Neural cell (in vitro differentiated cells): ENCODE measurements around the gene SLC25A17. TPM values are rescaled to one million over a fixed set of nuclear protein-coding genes. Genes with fewer than 3 reads are reported as not detected.
"Not testable (repeated sequence)": the region's sequence is repeated elsewhere in the genome, so short reads cannot be mapped to it uniquely, and the experiment has no call there.

ENCODE experiments used
- H2AFZ ChIP-seq: fragments of 200-600, 300-800 bp; sonication (generic), shearing (Covaris generic); 2 replicates; pipeline ENCODE4 v1.6.0; 2014; ENCODE audit warnings: low read depth, mild to moderate bottlenecking, antibody characterized with exemption, low read length, moderate library complexity
- H3F3A ChIP-seq: fragments of 200-600 bp; shearing (Covaris generic); 2 replicates; pipeline ENCODE4 v1.6.1; 2016; ENCODE audit warnings: mild to moderate bottlenecking, moderate library complexity, mixed read lengths, antibody characterized with exemption, low read length; ENCODE audit not compliant: insufficient read depth, poor library complexity, severe bottlenecking
- H3K27ac ChIP-seq: fragments of 200-600, 300-800 bp; sonication (generic), shearing (Covaris generic); 2 replicates; pipeline ENCODE4 v1.5.1; 2014; ENCODE audit warnings: mild to moderate bottlenecking, low read length, moderate library complexity
- H3K27me3 ChIP-seq: fragments of 300-800, 200-600 bp; sonication (generic), shearing (Covaris generic); 2 replicates; pipeline ENCODE4 v1.6.0; 2014; ENCODE audit warnings: mild to moderate bottlenecking, low read depth, low read length, moderate library complexity; ENCODE audit not compliant: insufficient read depth
- H3K36me3 ChIP-seq: fragments of 300-800, 200-600 bp; sonication (generic), shearing (Covaris generic); 2 replicates; pipeline ENCODE4 v1.5.1; 2014; ENCODE audit warnings: mild to moderate bottlenecking, antibody characterized with exemption, low read length, moderate library complexity; ENCODE audit not compliant: insufficient read depth
- H3K4me2 ChIP-seq: fragments of 300-800, 200-600 bp; sonication (generic), shearing (Covaris generic); 2 replicates; pipeline ENCODE4 v1.6.0; 2014; ENCODE audit warnings: mild to moderate bottlenecking, low read length
- H3K4me3 ChIP-seq: fragments of 300-800, 200-600 bp; sonication (generic), shearing (Covaris generic); 2 replicates; pipeline ENCODE4 v1.5.1; 2014; ENCODE audit warnings: mild to moderate bottlenecking, low read length, moderate library complexity
- H3K79me2 ChIP-seq: fragments of 200-600 bp; shearing (Covaris generic); replicated peaks from 2 replicates; pipeline ENCODE4 v1.6.0; 2014; ENCODE audit warnings: mild to moderate bottlenecking, low read length, moderate library complexity; ENCODE audit not compliant: insufficient read depth
- H3K9ac ChIP-seq: fragments of 300-800, 200-600 bp; sonication (generic), shearing (Covaris generic); 2 replicates; pipeline ENCODE4 v1.6.1; 2016; ENCODE audit warnings: mild to moderate bottlenecking, low read length, mixed read lengths
- H3K9me2 ChIP-seq: fragments of 200-600 bp; shearing (Covaris generic); 2 replicates; pipeline ENCODE4 v1.6.1; 2016; ENCODE audit warnings: mild to moderate bottlenecking, low read length, mixed read lengths; ENCODE audit not compliant: insufficient read depth
- H3K9me3 ChIP-seq: fragments of 200-600, 300-800 bp; sonication (generic), shearing (Covaris generic); 2 replicates; pipeline ENCODE4 v1.6.1; 2016; ENCODE audit warnings: mild to moderate bottlenecking, mixed run types, low read length, moderate library complexity, mixed read lengths
- H4K20me1 ChIP-seq: fragments of 200-600 bp; shearing (Covaris generic); 2 replicates; pipeline ENCODE4 v1.6.1; 2016; ENCODE audit warnings: mild to moderate bottlenecking, mixed run types; ENCODE audit not compliant: insufficient read depth
- EP300 ChIP-seq: fragments of 450-650 bp; conservative IDR thresholded peaks from 2 replicates; pipeline ENCODE4 v1.6.1; 2014; ENCODE audit warnings: antibody characterized with exemption, mild to moderate bottlenecking, moderate library complexity; ENCODE audit not compliant: poor library complexity, severe bottlenecking
- EZH2 ChIP-seq: fragments of 200-600, 300-800 bp; shearing (Covaris generic), sonication (generic); IDR thresholded peaks from 2 replicates; pipeline ENCODE4 v1.6.1; 2014; ENCODE audit warnings: antibody characterized with exemption, low read length, borderline replicate concordance, mild to moderate bottlenecking; ENCODE audit not compliant: insufficient read depth, poor library complexity, severe bottlenecking
- MXI1 ChIP-seq: fragments of 450-650 bp; conservative IDR thresholded peaks from 2 replicates; pipeline ENCODE4 v1.6.1; 2014; ENCODE audit warnings: antibody characterized with exemption, mild to moderate bottlenecking; ENCODE audit not compliant: poor library complexity, severe bottlenecking
- POLR2AphosphoS5 ChIP-seq: IDR thresholded peaks from 2 replicates; pipeline ENCODE4 v1.6.1; 2012
- RAD21 ChIP-seq: fragments of 450-650 bp; conservative IDR thresholded peaks from 2 replicates; pipeline ENCODE4 v1.6.1; 2014; ENCODE audit warnings: antibody characterized with exemption, mild to moderate bottlenecking, moderate library complexity
- SMC3 ChIP-seq: fragments of 450-650 bp; conservative IDR thresholded peaks from 2 replicates; pipeline ENCODE4 v1.6.1; 2014; ENCODE audit warnings: antibody characterized with exemption, mild to moderate bottlenecking, moderate library complexity; ENCODE audit not compliant: poor library complexity
- TAF1 ChIP-seq: IDR thresholded peaks from 2 replicates; pipeline ENCODE4 v1.6.1; 2012; ENCODE audit warnings: low read depth
- polyA plus RNA-seq: library from polyadenylated mRNA; depleted of rRNA; stranded (reverse); fragments of >200 nt; gene quantifications from 2 replicates; pipeline ENCODE4 v1.2.3, GENCODE V29; 2014
- TF ChIP-seq, protein P1 (sequence below): IDR thresholded peaks from 2 replicates; pipeline ENCODE4 v1.6.1; 2012; ENCODE audit warnings: borderline replicate concordance
- TF ChIP-seq, protein P2 (sequence below): fragments of 450-650 bp; IDR thresholded peaks from 2 replicates; pipeline ENCODE4 v1.5.1; 2014; ENCODE audit warnings: antibody characterized with exemption, mild to moderate bottlenecking, moderate library complexity; ENCODE audit not compliant: poor library complexity, severe bottlenecking

The SLC25A17 gene
- polyA plus RNA-seq, 1 donor from 2014 or later: 49.3 TPM

DNA sequence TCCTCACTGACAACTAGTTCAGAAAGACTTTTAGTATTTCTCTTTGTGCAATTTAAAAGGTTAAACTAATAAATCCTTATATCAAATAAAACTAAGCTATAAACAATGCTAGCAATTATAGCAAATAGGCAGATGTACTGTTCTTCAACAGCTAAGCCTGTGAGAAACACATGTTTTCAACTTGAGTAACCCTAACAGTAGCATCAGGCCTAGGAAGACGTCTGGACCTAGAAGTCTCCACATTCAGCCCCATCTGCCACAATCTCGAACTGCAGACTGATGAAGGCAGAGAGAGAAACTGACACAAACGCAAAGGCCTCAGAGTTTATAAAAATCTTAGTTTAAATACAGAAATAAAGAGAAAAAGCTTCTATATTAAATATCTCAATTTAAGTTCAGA lies 34.8 kb upstream of the SLC25A17 start:
- no peak for TF ChIP-seq MXI1
- peaks cover 4% of the 10 kb centered on the region for H3F3A ChIP-seq
- H3K27me3 ChIP-seq: no peaks in the 10 kb centered on the region
- H3K4me2 ChIP-seq: peak overlapping the region; percentile 56
- H3K9me3 ChIP-seq: no peaks in the 10 kb centered on the region
- peaks cover 84% of the 10 kb centered on the region for H3K79me2 ChIP-seq
- no peaks in the 10 kb centered on the region for H3K36me3 ChIP-seq
- peaks cover 3% of the 10 kb centered on the region for H4K20me1 ChIP-seq
- no peak overlapping the region for H3K27ac ChIP-seq
- H2AFZ ChIP-seq: no peak overlapping the region
- H3K4me3 ChIP-seq: peak overlapping the region; percentile 85
- H3K9ac ChIP-seq: no peak overlapping the region
- no peaks in the 10 kb centered on the region for H3K9me2 ChIP-seq

DNA sequence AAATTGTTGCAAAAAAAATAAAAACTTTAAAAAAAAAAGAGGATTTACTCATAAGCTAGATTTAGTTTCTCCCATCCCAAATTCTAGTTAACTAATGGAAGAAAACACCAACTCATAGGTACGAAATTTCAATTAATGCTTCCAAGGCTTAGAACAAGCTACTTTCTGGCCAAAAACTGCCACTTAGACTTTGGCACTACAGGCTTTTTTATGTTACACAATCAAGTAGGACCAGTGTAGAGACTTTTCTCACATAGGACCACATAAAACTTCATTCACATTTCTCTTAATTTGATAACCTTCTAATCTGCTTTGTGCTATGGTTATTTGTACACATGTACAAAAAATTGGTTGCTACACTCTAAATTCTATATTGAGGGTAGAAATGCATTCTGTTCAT lies 34.2 kb upstream of the SLC25A17 start:
- Histone ChIP-seq H3K27me3 (no peaks in the 10 kb centered on the region), H3K27ac (no peak overlapping the region), H3K4me3 (peak overlapping the region; percentile 85), H3K9me2 (no peaks in the 10 kb centered on the region), H3K36me3 (no peaks in the 10 kb centered on the region), H3K9ac (no peak overlapping the region), H4K20me1 (peaks cover 3% of the 10 kb centered on the region), H2AFZ (no peak overlapping the region), H3K79me2 (peaks cover 80% of the 10 kb centered on the region), H3K9me3 (no peaks in the 10 kb centered on the region), H3F3A (peaks cover 4% of the 10 kb centered on the region), H3K4me2 (peak overlapping the region; percentile 56)
- TF ChIP-seq TAF1 (no peak), MXI1 (no peak), POLR2AphosphoS5 (no peak), SMC3 (no peak), RAD21 (no peak), EP300 (no peak), EZH2 (no peak)
- TF ChIP-seq, protein P1, sequence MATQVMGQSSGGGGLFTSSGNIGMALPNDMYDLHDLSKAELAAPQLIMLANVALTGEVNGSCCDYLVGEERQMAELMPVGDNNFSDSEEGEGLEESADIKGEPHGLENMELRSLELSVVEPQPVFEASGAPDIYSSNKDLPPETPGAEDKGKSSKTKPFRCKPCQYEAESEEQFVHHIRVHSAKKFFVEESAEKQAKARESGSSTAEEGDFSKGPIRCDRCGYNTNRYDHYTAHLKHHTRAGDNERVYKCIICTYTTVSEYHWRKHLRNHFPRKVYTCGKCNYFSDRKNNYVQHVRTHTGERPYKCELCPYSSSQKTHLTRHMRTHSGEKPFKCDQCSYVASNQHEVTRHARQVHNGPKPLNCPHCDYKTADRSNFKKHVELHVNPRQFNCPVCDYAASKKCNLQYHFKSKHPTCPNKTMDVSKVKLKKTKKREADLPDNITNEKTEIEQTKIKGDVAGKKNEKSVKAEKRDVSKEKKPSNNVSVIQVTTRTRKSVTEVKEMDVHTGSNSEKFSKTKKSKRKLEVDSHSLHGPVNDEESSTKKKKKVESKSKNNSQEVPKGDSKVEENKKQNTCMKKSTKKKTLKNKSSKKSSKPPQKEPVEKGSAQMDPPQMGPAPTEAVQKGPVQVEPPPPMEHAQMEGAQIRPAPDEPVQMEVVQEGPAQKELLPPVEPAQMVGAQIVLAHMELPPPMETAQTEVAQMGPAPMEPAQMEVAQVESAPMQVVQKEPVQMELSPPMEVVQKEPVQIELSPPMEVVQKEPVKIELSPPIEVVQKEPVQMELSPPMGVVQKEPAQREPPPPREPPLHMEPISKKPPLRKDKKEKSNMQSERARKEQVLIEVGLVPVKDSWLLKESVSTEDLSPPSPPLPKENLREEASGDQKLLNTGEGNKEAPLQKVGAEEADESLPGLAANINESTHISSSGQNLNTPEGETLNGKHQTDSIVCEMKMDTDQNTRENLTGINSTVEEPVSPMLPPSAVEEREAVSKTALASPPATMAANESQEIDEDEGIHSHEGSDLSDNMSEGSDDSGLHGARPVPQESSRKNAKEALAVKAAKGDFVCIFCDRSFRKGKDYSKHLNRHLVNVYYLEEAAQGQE: no peak
- TF ChIP-seq, protein P2, sequence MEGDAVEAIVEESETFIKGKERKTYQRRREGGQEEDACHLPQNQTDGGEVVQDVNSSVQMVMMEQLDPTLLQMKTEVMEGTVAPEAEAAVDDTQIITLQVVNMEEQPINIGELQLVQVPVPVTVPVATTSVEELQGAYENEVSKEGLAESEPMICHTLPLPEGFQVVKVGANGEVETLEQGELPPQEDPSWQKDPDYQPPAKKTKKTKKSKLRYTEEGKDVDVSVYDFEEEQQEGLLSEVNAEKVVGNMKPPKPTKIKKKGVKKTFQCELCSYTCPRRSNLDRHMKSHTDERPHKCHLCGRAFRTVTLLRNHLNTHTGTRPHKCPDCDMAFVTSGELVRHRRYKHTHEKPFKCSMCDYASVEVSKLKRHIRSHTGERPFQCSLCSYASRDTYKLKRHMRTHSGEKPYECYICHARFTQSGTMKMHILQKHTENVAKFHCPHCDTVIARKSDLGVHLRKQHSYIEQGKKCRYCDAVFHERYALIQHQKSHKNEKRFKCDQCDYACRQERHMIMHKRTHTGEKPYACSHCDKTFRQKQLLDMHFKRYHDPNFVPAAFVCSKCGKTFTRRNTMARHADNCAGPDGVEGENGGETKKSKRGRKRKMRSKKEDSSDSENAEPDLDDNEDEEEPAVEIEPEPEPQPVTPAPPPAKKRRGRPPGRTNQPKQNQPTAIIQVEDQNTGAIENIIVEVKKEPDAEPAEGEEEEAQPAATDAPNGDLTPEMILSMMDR: no peak

DNA sequence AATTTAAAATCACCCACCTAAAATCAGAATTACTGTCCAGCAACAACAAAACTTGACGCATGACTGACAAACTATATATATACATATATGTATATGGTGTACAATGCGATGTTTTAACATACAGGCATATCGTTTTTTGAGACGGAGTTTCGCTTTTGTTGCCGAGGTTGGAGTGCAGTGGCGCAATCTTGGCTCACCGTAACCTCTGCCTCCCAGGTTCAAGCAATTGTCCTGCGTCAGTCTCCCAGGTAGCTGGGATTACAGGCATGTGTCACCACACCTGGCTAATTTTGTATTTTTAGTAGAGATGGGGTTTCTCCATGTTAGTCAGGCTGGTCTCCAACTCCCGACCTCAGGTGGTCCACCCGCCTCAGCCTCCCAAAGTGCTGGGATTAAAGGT lies 26.7 kb upstream of the SLC25A17 start:
- H4K20me1 ChIP-seq, H3K9me3 ChIP-seq, H3K27ac ChIP-seq, H2AFZ ChIP-seq, H3K4me3 ChIP-seq, H3K27me3 ChIP-seq, H3F3A ChIP-seq, H3K4me2 ChIP-seq, H3K36me3 ChIP-seq, H3K9me2 ChIP-seq, H3K9ac ChIP-seq: not testable (repeated sequence)
- peaks cover 25% of the 10 kb centered on the region for H3K79me2 ChIP-seq
